HUES64 (cell line): ENCODE measurements around the gene NEK2.
"Not testable (repeated sequence)": the region's sequence is repeated elsewhere in the genome, so short reads cannot be mapped to it uniquely, and the experiment has no call there.

Experiments used
- H3K27ac ChIP-seq: 2 replicates; pipeline ENCODE4 v1.7.0; 2013; ENCODE audit warnings: low read depth, low read length, inconsistent platforms
- H3K27me3 ChIP-seq: 2 replicates; pipeline ENCODE4 v1.6.1; 2013; ENCODE audit warnings: mild to moderate bottlenecking, low read length; ENCODE audit not compliant: insufficient read depth
- H3K36me3 ChIP-seq: 2 replicates; pipeline ENCODE4 v1.6.1; 2013; ENCODE audit warnings: mild to moderate bottlenecking, low read length; ENCODE audit not compliant: insufficient read depth
- H3K4me1 ChIP-seq: 2 replicates; pipeline ENCODE4 v1.6.1; 2013; ENCODE audit warnings: mild to moderate bottlenecking, low read length, moderate library complexity; ENCODE audit not compliant: insufficient read depth
- H3K4me3 ChIP-seq: 2 replicates; pipeline ENCODE4 v1.5.1; 2013; ENCODE audit warnings: mild to moderate bottlenecking, low read length, moderate library complexity
- H3K9ac ChIP-seq: 2 replicates; pipeline ENCODE4 v1.6.1; 2013; ENCODE audit warnings: mild to moderate bottlenecking, low read depth, low read length
- H3K9me3 ChIP-seq: 2 replicates; pipeline ENCODE4 v1.6.1; 2013; ENCODE audit warnings: low read depth, low read length; ENCODE audit not compliant: insufficient read depth
- WGBS: fragments of 150-250, 120-280 bp; methylation state at CpG from one replicate; pipeline ENCODE4 v1.1.7; 2013; ENCODE audit warnings: missing lambda C conversion rate; 5-methylcytosine and 5-hydroxymethylcytosine counted together

Gene NEK2

DNA sequence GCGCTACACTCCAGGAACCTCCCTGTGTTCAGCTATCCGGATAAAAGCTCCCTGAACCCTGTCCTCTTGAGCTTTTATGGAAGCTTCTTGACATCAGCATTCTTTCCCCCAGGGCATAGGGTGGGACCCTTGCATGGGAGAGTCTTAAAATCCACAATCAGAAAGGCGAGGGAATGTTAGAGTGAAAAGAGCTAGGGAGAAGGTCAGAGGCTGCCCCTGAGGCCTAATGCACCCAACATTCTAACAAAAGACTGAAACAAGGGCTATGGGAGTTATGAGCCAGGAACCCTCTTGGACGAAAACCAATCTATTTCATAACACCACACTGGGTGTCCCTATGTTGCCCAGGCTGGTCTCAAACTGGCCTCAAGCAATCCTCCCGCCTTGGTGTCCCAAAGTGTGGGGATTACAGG, 36.7 kb downstream of the NEK2 start:
- WGBS = 94% methylated on average over 5 of the region's 5 CpGs
- Histone ChIP-seq H3K36me3 (no peaks in the 10 kb centered on the region), H3K4me1 (no peaks in the 10 kb centered on the region), H3K4me3 (no peak overlapping the region), H3K27me3 (no peaks in the 10 kb centered on the region), H3K9me3 (no peaks in the 10 kb centered on the region), H3K9ac (no peak overlapping the region), H3K27ac (no peak overlapping the region)

DNA sequence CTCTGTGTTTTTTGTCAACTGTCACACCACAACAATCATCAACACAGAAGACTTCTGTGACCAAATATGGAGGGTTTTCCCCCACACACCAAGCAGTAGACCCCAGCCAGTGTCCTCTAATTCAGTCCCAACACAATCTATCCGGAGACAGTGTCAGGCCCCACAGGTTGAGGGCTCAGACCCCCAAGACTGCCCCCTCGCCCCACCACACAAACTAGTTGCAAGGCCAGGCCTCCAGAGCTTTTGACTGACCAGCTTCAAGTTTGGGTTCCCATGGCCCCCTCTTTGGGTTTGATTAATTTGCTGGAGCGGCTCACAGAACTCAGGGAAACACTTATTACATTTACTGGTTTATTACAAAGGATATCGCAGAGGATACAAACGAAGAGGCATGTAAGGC, 37.2 kb downstream of the NEK2 start:
- Histone ChIP-seq H3K9ac (no peak overlapping the region), H3K9me3 (no peaks in the 10 kb centered on the region), H3K36me3 (no peaks in the 10 kb centered on the region), H3K4me3 (no peak overlapping the region), H3K27me3 (no peaks in the 10 kb centered on the region), H3K27ac (no peak overlapping the region), H3K4me1 (no peaks in the 10 kb centered on the region)
- WGBS = 83% methylated on average over 5 of the region's 5 CpGs

- H3K27ac ChIP-seq = no peak overlapping the region
- no peaks in the 10 kb centered on the region for H3K4me1 ChIP-seq
- no peaks in the 10 kb centered on the region for H3K27me3 ChIP-seq
- no peaks in the 10 kb centered on the region for H3K9me3 ChIP-seq
- no peak overlapping the region for H3K4me3 ChIP-seq
- no peaks in the 10 kb centered on the region for H3K36me3 ChIP-seq
- H3K9ac ChIP-seq = no peak overlapping the region
- WGBS = 71% methylated on average over 1 of the region's 3 CpGs
Observed at GRCh38 chr1:211637066-211637465, 38.4 kb downstream of the NEK2 start.

- not testable (repeated sequence) for H3K9ac ChIP-seq, H3K36me3 ChIP-seq, H3K27ac ChIP-seq, H3K27me3 ChIP-seq, H3K9me3 ChIP-seq, H3K4me1 ChIP-seq, H3K4me3 ChIP-seq
- WGBS = 89% methylated on average over 9 of the region's 9 CpGs
Observed at GRCh38 chr1:211636575-211637029, 38.8 kb downstream of the NEK2 start.

- H3K27ac ChIP-seq = no peak overlapping the region
- H3K27me3 ChIP-seq = no peaks in the 10 kb centered on the region
- no peaks in the 10 kb centered on the region for H3K36me3 ChIP-seq
- no peak overlapping the region for H3K4me3 ChIP-seq
- 89% methylated on average over 9 of the region's 9 CpGs for WGBS
- no peaks in the 10 kb centered on the region for H3K9me3 ChIP-seq
- 0 out of 2 replicates have a peak, but pooled peaks cover 4% of the 10 kb centered on the region for H3K4me1 ChIP-seq
- no peak overlapping the region for H3K9ac ChIP-seq
Observed at GRCh38 chr1:211635597-211636205, 39.7 kb downstream of the NEK2 start.

DNA sequence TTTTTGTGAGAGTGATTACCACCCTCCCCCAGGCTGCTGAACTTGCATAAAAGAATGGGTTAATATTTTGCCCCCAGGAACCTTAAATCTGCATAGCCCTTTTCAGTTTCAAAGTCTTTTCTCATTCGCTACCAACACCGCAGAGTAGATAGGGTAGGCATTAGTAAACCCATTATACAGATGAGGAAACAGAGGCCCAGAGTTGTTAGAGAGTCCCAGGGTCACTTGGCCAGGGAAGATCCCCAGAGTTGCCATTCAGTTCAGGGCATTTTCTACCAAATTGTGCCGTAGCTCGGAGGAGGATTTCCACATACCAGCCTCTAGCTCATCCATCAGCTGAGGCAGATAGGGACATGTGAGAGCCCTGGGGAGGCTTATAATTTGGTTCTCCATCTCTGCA, 40.5 kb downstream of the NEK2 start:
- WGBS = 91% methylated on average over 4 of the region's 4 CpGs
- H3K36me3 ChIP-seq = no peaks in the 10 kb centered on the region

DNA sequence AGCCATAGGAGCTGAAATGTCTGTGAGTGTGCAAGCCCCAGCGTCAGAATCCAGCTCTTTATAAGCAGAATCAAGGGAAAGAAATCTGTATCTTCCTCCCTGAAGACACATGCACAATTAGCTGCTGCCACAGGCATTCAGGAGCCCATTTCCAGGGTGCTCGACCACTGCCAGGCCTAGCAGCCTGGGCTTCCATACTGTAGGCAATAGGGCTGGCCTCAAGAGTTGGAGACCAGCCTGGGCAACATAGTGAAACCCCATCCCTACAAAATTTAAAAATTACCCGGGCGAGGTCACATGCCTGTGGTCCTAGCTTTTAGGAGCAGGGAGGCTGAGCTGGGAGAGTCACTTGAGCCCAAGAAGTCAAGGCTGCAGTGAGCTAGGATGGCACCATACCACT, 41.0 kb downstream of the NEK2 start:
- 90% methylated on average over 4 of the region's 4 CpGs for WGBS
- no peaks in the 10 kb centered on the region for H3K27me3 ChIP-seq
- no peaks in the 10 kb centered on the region for H3K9me3 ChIP-seq
- no peak overlapping the region for H3K27ac ChIP-seq
- H3K9ac ChIP-seq = no peak overlapping the region
- H3K36me3 ChIP-seq = no peaks in the 10 kb centered on the region
- H3K4me1 ChIP-seq = 0 out of 2 replicates have a peak, but pooled peaks cover 9% of the 10 kb centered on the region
- H3K4me3 ChIP-seq = no peak overlapping the region

More for the DNA sequence above, 40.5 kb downstream of the NEK2 start:
- Histone ChIP-seq H3K9me3 (no peaks in the 10 kb centered on the region), H3K4me3 (no peak overlapping the region), H3K9ac (no peak overlapping the region), H3K4me1 (0 out of 2 replicates have a peak, but pooled peaks cover 9% of the 10 kb centered on the region), H3K27me3 (no peaks in the 10 kb centered on the region), H3K27ac (no peak overlapping the region)

DNA sequence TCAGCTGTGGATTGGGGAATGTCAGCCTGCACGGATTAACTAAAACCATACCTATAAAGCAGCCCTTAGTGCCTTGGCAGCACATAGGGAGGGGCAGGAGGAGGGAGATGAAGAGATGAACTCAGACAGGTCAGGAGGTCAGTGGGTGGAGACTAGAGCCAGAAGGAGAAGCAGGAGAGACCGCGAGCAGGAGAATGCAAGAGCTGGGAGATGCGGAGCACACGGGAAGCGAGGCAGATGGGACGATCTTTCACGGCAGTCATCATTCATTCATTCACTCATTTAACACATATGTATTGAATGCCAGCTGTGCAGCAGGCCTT, 41.9 kb downstream of the NEK2 start:
- WGBS = 76% methylated on average over 7 of the region's 8 CpGs
- H3K27me3 ChIP-seq = no peaks in the 10 kb centered on the region
- H3K4me1 ChIP-seq = 0 out of 2 replicates have a peak, but pooled peaks cover 9% of the 10 kb centered on the region
- H3K4me3 ChIP-seq = no peak overlapping the region
- no peak overlapping the region for H3K9ac ChIP-seq
- H3K9me3 ChIP-seq = no peaks in the 10 kb centered on the region
- no peaks in the 10 kb centered on the region for H3K36me3 ChIP-seq
- H3K27ac ChIP-seq = no peak overlapping the region

- H3K36me3 ChIP-seq = no peaks in the 10 kb centered on the region
- H3K27ac ChIP-seq = no peak overlapping the region
- no peak overlapping the region for H3K9ac ChIP-seq
- no peaks in the 10 kb centered on the region for H3K27me3 ChIP-seq
- WGBS = 88% methylated on average over 13 of the region's 13 CpGs
- no peak overlapping the region for H3K4me3 ChIP-seq
- 0 out of 2 replicates have a peak, but pooled peaks cover 9% of the 10 kb centered on the region for H3K4me1 ChIP-seq
- no peaks in the 10 kb centered on the region for H3K9me3 ChIP-seq
Observed at GRCh38 chr1:211632808-211633523, 42.5 kb downstream of the NEK2 start.

GRCh38 chr1:211632117-211632807, 43.2 kb downstream of the NEK2 start:
- H3K36me3 ChIP-seq = no peaks in the 10 kb centered on the region
- 0 out of 2 replicates have a peak, but pooled peaks cover 9% of the 10 kb centered on the region for H3K4me1 ChIP-seq
- H3K27me3 ChIP-seq = no peaks in the 10 kb centered on the region
- H3K9ac ChIP-seq = no peak overlapping the region
- H3K27ac ChIP-seq = no peak overlapping the region
- 96% methylated on average over 16 of the region's 16 CpGs for whole genome bisulfite sequencing
- H3K4me3 ChIP-seq = no peak overlapping the region
- no peaks in the 10 kb centered on the region for H3K9me3 ChIP-seq

DNA sequence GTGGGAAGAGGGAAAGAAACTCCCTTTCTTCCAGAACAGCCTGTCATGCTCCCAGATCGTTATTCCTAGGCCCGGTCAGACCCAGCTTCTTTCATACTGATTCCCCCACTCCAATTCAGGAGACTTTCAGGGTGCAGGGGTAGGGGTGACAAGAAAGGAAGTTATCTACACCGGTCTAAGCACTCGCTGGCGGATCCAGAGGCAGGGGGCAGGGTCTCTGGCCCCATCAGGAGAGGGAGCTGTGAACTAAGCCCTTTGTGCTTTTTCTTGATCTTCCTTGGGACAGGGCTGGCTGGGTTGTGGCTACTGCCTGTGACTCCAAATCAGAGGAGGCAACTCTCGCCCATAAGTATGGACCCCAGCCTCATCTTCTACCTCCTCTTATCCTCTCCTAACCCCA, 44.3 kb downstream of the NEK2 start:
- no peaks in the 10 kb centered on the region for H3K27me3 ChIP-seq
- H3K27ac ChIP-seq = no peak overlapping the region
- no peak overlapping the region for H3K4me3 ChIP-seq
- H3K9me3 ChIP-seq = no peaks in the 10 kb centered on the region
- 0 out of 2 replicates have a peak, but pooled peaks cover 9% of the 10 kb centered on the region for H3K4me1 ChIP-seq
- no peaks in the 10 kb centered on the region for H3K36me3 ChIP-seq
- 78% methylated on average over 4 of the region's 6 CpGs for WGBS
- H3K9ac ChIP-seq = no peak overlapping the region
